Hepatic stellate cell (primary cell): Measurements from ENCODE around the gene PPP2R1A.
"Not testable (repeated sequence)": the region's sequence is repeated elsewhere in the genome, so short reads cannot be mapped to it uniquely, and the experiment has no call there.

Experiments used
- DNase-seq: peaks from one replicate; pipeline ENCODE4 v3.0.0; 2011; ENCODE audit warnings: low spot score

The PPP2R1A gene

GRCh38 chr19:52200755-52201391, 11.0 kb downstream of the PPP2R1A start:
- not testable (repeated sequence) for DNase-seq

- DNase-seq = no peak
Observed at GRCh38 chr19:52206481-52206880, 16.6 kb downstream of the PPP2R1A start.

- no peak for DNase-seq
Observed at GRCh38 chr19:52211203-52211602, 21.4 kb downstream of the PPP2R1A start.

GRCh38 chr19:52211926-52212571, 22.2 kb downstream of the PPP2R1A start:
- no peak for DNase-seq

- DNase-seq = no peak
Observed at GRCh38 chr19:52212572-52213255, 22.9 kb downstream of the PPP2R1A start.

GRCh38 chr19:52214241-52214640, 24.4 kb downstream of the PPP2R1A start:
- DNase-seq = no peak

GRCh38 chr19:52216401-52216800, 26.5 kb downstream of the PPP2R1A start:
- no peak for DNase-seq

GRCh38 chr19:52217576-52217975, 27.7 kb downstream of the PPP2R1A start:
- no peak for DNase-seq

GRCh38 chr19:52219611-52220010, 29.8 kb downstream of the PPP2R1A start:
- no peak for DNase-seq

GRCh38 chr19:52221031-52221430, 31.2 kb downstream of the PPP2R1A start:
- no peak for DNase-seq

GRCh38 chr19:52221831-52222375, 32.1 kb downstream of the PPP2R1A start:
- no peak for DNase-seq

- DNase-seq = no peak
Observed at GRCh38 chr19:52224211-52224610, 34.4 kb downstream of the PPP2R1A start.

GRCh38 chr19:52226652-52227051, 36.8 kb downstream of the PPP2R1A start:
- DNase-seq = no peak

GRCh38 chr19:52227196-52227940, 37.5 kb downstream of the PPP2R1A start:
- DNase-seq = no peak

- no peak for DNase-seq
Observed at GRCh38 chr19:52227980-52228379, 38.1 kb downstream of the PPP2R1A start.

- no peak for DNase-seq
Observed at GRCh38 chr19:52229524-52229923, 39.7 kb downstream of the PPP2R1A start.

GRCh38 chr19:52230685-52231084, 40.8 kb downstream of the PPP2R1A start:
- DNase-seq = no peak

GRCh38 chr19:52231154-52231910, 41.5 kb downstream of the PPP2R1A start:
- no peak for DNase-seq

- DNase-seq = no peak
Observed at GRCh38 chr19:52234406-52234805, 44.6 kb downstream of the PPP2R1A start.

GRCh38 chr19:52237197-52237596, 47.3 kb downstream of the PPP2R1A start:
- no peak for DNase-seq

GRCh38 chr19:52237771-52238400, 48.0 kb downstream of the PPP2R1A start:
- no peak for DNase-seq
